ENCODE data around the gene KRTAP9-6. TPM values are rescaled to one million over a fixed set of nuclear protein-coding genes. Genes with fewer than 3 reads are reported as not detected.

The KRTAP9-6 gene
- polyA plus RNA-seq, 1 of the 3 experiments (the other 2 are of a cell fraction): not detected

GRCh38 chr17:41284043-41284442 lies 18.9 kb downstream of the KRTAP9-6 start:
- TF ChIP-seq, protein P1, sequence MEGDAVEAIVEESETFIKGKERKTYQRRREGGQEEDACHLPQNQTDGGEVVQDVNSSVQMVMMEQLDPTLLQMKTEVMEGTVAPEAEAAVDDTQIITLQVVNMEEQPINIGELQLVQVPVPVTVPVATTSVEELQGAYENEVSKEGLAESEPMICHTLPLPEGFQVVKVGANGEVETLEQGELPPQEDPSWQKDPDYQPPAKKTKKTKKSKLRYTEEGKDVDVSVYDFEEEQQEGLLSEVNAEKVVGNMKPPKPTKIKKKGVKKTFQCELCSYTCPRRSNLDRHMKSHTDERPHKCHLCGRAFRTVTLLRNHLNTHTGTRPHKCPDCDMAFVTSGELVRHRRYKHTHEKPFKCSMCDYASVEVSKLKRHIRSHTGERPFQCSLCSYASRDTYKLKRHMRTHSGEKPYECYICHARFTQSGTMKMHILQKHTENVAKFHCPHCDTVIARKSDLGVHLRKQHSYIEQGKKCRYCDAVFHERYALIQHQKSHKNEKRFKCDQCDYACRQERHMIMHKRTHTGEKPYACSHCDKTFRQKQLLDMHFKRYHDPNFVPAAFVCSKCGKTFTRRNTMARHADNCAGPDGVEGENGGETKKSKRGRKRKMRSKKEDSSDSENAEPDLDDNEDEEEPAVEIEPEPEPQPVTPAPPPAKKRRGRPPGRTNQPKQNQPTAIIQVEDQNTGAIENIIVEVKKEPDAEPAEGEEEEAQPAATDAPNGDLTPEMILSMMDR (IDR thresholded peaks at IDR 0.05): no peak
- TF ChIP-seq YY1 (IDR thresholded peaks at IDR 0.05; ENCODE audit: low read depth) (no peak), TEAD4 (IDR thresholded peaks at IDR 0.05; ENCODE audit: borderline replicate concordance, insufficient read depth) (no peak), FOXM1 (IDR thresholded peaks at IDR 0.05; ENCODE audit: low read depth) (no peak)
- no peaks in the 10 kb centered on the region for H3K79me2 ChIP-seq (ENCODE audit: insufficient read depth)
- H3K9ac ChIP-seq: no peak overlapping the region
- no peaks in the 10 kb centered on the region for H3K4me1 ChIP-seq (ENCODE audit: control insufficient read depth in 1 of 2, insufficient read depth in 2 of 2, low read depth in 1 of 2, low read length in 1 of 2)
- H3K27ac ChIP-seq (ENCODE audit: low read depth in 2 of 2, low read length in 1 of 2): no peak overlapping the region
- H3K9me3 ChIP-seq: no peaks in the 10 kb centered on the region
- peaks cover 16% of the 10 kb centered on the region for H3K27me3 ChIP-seq (ENCODE audit: insufficient read depth)
- CTCF ChIA-PET: interaction anchor here (1.0 kb wide), 1 partner anchor 265 kb away, joined by 4 read pairs; no protein-coding TSS in a partner anchor
- no peaks in the 10 kb centered on the region for H3K36me3 ChIP-seq (replicated peaks in 1 of 2; ENCODE audit: control insufficient read depth in 1 of 2, insufficient read depth in 2 of 2, low read length in 1 of 2)
- no peak overlapping the region for H3K4me2 ChIP-seq
- WGBS (ENCODE audit: low lambda C conversion rate): 14% methylated on average over 3 of the region's 3 CpGs
- no peak overlapping the region for H2AFZ ChIP-seq (ENCODE audit: low read depth)
- POLR2A ChIA-PET: no interaction called here
- no peaks in the 10 kb centered on the region for H4K20me1 ChIP-seq (ENCODE audit: insufficient read depth)
- H3K9me2 ChIP-seq: no peaks in the 10 kb centered on the region
- no peak overlapping the region for H3K4me3 ChIP-seq (ENCODE audit: low read depth in 2 of 2, low read length in 1 of 2)
- H3F3A ChIP-seq (replicated peaks; ENCODE audit: insufficient read depth): no peaks in the 10 kb centered on the region
- DNase-seq: no peak

- no peaks in the 10 kb centered on the region for H3K9me2 ChIP-seq
- H3K4me1 ChIP-seq (ENCODE audit: control insufficient read depth in 1 of 2, insufficient read depth in 2 of 2, low read depth in 1 of 2, low read length in 1 of 2): no peaks in the 10 kb centered on the region
- no peak for DNase-seq
- H2AFZ ChIP-seq (ENCODE audit: low read depth): no peak overlapping the region
- no peaks in the 10 kb centered on the region for H3K79me2 ChIP-seq (ENCODE audit: insufficient read depth)
- CTCF ChIA-PET: interaction anchor here (1.0 kb wide), 1 partner anchor 264 kb away, joined by 4 read pairs; no protein-coding TSS in a partner anchor
- POLR2A ChIA-PET: no interaction called here
- no peak overlapping the region for H3K27ac ChIP-seq (ENCODE audit: low read depth in 2 of 2, low read length in 1 of 2)
- H3K9me3 ChIP-seq: no peaks in the 10 kb centered on the region
- WGBS (ENCODE audit: low lambda C conversion rate): 9% methylated on average over 2 of the region's 2 CpGs
- no peaks in the 10 kb centered on the region for H4K20me1 ChIP-seq (ENCODE audit: insufficient read depth)
- peaks cover 21% of the 10 kb centered on the region for H3K27me3 ChIP-seq (ENCODE audit: insufficient read depth)
- H3K9ac ChIP-seq: no peak overlapping the region
- H3K4me3 ChIP-seq (ENCODE audit: low read depth in 2 of 2, low read length in 1 of 2): no peak overlapping the region
- H3K36me3 ChIP-seq (replicated peaks in 1 of 2; ENCODE audit: control insufficient read depth in 1 of 2, insufficient read depth in 2 of 2, low read length in 1 of 2): no peaks in the 10 kb centered on the region
- TF ChIP-seq NRF1 (IDR thresholded peaks at IDR 0.05; ENCODE audit: low read depth, low read length): no peak
- TF ChIP-seq IRF3 (IDR thresholded peaks at IDR 0.05; ENCODE audit: low read depth, low read length): no peak
- TF ChIP-seq TCF12 (IDR thresholded peaks at IDR 0.05): no peak
- TF ChIP-seq SMC3 (IDR thresholded peaks at IDR 0.05; ENCODE audit: low read depth, low read length): no peak
- TF ChIP-seq, protein P1 (IDR thresholded peaks at IDR 0.05): no peak
- TF ChIP-seq YY1 (IDR thresholded peaks at IDR 0.05; ENCODE audit: low read depth): no peak
- no peak for TF ChIP-seq PBX3 (IDR thresholded peaks at IDR 0.05)
- TF ChIP-seq TAF1 (IDR thresholded peaks at IDR 0.05; ENCODE audit: borderline replicate concordance, low read depth, low read length): no peak
- no peak for TF ChIP-seq EZH2phosphoT487 (IDR thresholded peaks at IDR 0.05; ENCODE audit: borderline replicate concordance, low read depth)
- no peak for TF ChIP-seq TEAD4 (IDR thresholded peaks at IDR 0.05; ENCODE audit: borderline replicate concordance, insufficient read depth)
- TF ChIP-seq USF2 (IDR thresholded peaks at IDR 0.05; ENCODE audit: borderline replicate concordance, low read depth, low read length): no peak
- no peak for TF ChIP-seq FOXM1 (IDR thresholded peaks at IDR 0.05; ENCODE audit: low read depth)
- TF ChIP-seq MAX (IDR thresholded peaks at IDR 0.05; ENCODE audit: low read depth): no peak
- TF ChIP-seq ELF1 (IDR thresholded peaks at IDR 0.05): no peak
- no peak for TF ChIP-seq RXRA (IDR thresholded peaks at IDR 0.05; ENCODE audit: borderline replicate concordance, low read depth)
- no peak for TF ChIP-seq MXI1 (IDR thresholded peaks at IDR 0.05; ENCODE audit: low read depth, low read length)
- H3K4me2 ChIP-seq: no peak overlapping the region
- no peaks in the 10 kb centered on the region for H3F3A ChIP-seq (replicated peaks; ENCODE audit: insufficient read depth)
Observed at GRCh38 chr17:41284546-41284945, 19.4 kb downstream of the KRTAP9-6 start.

All from SK-N-SH (cell line).